ENCODE results near the gene SLC2A4.
"Not testable (repeated sequence)": the region's sequence is repeated elsewhere in the genome, so short reads cannot be mapped to it uniquely, and the experiment has no call there.

SLC2A4 gene

GRCh38 chr17:7281074-7281952 lies at the start of gene SLC2A4:
Gene SLC2A4 (plus strand): TSS chr17:7281718. CDS start chr17:7281935, 217 bp downstream.
- peak; percentile 81 for DNase-seq

GRCh38 chr17:7232114-7232513 lies 49.4 kb upstream of the SLC2A4 start:
- no peak for DNase-seq

- no peak for DNase-seq
These were observed 47.8 kb upstream of the SLC2A4 start for GRCh38 chr17:7233701-7234082.

GRCh38 chr17:7234083-7234951 lies 47.2 kb upstream of the SLC2A4 start, which contains the start of gene DVL2:
Gene DVL2 (minus strand): TSS chr17:7234517. CDS start chr17:7234262, 255 bp downstream.
- peak; percentile 93 for DNase-seq

GRCh38 chr17:7235693-7236665 lies 45.5 kb upstream of the SLC2A4 start:
- no peak for DNase-seq

GRCh38 chr17:7236808-7237207 lies 44.7 kb upstream of the SLC2A4 start:
- DNase-seq = no peak

- no peak for DNase-seq
These were observed 44.2 kb upstream of the SLC2A4 start for GRCh38 chr17:7237266-7237760.

- peak; percentile 86 for DNase-seq
These were observed 43.6 kb upstream of the SLC2A4 start for GRCh38 chr17:7237761-7238419.

GRCh38 chr17:7238420-7239090 lies 43.0 kb upstream of the SLC2A4 start:
- DNase-seq = no peak

- DNase-seq = peak; percentile 94
These were observed 42.2 kb upstream of the SLC2A4 start, which contains the start of gene PHF23 for GRCh38 chr17:7239091-7240027. Gene PHF23 (minus strand): TSS chr17:7239457. CDS start chr17:7239279, 178 bp downstream.

- DNase-seq = no peak
These were observed 41.1 kb upstream of the SLC2A4 start for GRCh38 chr17:7240375-7240774.

- DNase-seq = no peak
These were observed 40.3 kb upstream of the SLC2A4 start for GRCh38 chr17:7241090-7241733.

GRCh38 chr17:7241783-7242716 lies 39.5 kb upstream of the SLC2A4 start, which contains the start of gene GABARAP:
Gene GABARAP (minus strand): TSS chr17:7242449. CDS start chr17:7242330, 119 bp downstream.
- DNase-seq = peak; percentile 96

- DNase-seq = peak; percentile 89
These were observed 38.6 kb upstream of the SLC2A4 start for GRCh38 chr17:7242717-7243452.

- no peak for DNase-seq
These were observed 38.1 kb upstream of the SLC2A4 start for GRCh38 chr17:7243453-7243729.

- not testable (repeated sequence) for DNase-seq
These were observed 37.7 kb upstream of the SLC2A4 start for GRCh38 chr17:7243838-7244237.

GRCh38 chr17:7246779-7247178 lies 34.7 kb upstream of the SLC2A4 start:
- DNase-seq = no peak
